Stimulated activated CD8-positive, alpha-beta memory T cell treated with anti-CD3 and anti-CD28 coated beads, Interleukin-4, amount 100 ng/mL, for 48 hours (primary cell): Measurements from ENCODE around the gene CEP170B.
"Not testable (repeated sequence)": the region's sequence is repeated elsewhere in the genome, so short reads cannot be mapped to it uniquely, and the experiment has no call there.

Source experiments
- DNase-seq: peaks from one replicate; pipeline ENCODE4 v3.0.0-alpha.2; 2020

CEP170B gene

DNA sequence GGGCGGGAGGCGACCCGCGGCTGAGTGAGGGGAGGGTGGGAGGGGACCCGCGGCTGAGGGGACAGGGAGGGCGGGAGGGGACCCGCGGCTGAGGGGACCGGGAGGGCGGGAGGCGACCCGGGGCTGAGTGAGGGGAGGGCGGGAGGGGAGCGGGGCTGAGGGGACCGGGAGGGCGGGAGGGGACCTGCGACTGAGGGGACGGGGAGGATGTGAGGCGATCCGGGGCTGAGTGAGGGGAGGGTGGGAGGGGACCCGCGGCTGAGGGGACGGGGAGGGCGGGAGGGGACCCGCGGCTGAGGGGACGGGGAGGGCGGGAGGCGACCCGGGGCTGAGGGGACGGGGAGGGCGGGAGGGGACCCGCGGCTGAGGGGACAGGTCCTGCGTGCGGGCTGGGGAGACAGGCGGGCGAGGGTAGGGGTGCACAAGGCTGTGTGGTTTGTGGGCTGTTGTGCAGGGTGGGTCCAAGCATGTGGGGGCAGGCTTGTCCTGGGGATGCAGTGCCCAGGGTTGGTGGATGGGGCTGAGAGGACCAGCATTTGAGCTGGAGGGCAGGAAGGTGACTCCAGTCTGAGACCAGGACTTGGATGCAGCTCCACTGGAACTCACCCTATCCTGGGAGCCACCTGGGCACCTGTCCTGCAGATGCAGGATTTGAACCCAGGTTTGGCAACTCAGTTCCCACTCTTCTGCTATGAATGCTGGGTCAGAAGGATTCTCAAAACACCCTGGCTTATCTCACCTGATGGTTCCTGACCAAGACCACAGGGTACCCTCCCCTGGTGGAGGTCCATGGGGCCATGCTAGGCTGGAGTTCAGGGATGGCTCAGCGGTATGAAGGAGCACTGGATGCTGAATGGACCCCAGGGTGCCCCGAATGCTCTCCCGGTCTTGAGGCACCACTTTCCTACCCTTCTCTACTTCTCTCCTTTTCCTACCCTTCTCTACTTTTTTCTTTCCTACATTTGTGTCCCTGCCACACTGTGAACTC lies 69.0 kb downstream of the CEP170B start:
- DNase-seq = no peak

DNA sequence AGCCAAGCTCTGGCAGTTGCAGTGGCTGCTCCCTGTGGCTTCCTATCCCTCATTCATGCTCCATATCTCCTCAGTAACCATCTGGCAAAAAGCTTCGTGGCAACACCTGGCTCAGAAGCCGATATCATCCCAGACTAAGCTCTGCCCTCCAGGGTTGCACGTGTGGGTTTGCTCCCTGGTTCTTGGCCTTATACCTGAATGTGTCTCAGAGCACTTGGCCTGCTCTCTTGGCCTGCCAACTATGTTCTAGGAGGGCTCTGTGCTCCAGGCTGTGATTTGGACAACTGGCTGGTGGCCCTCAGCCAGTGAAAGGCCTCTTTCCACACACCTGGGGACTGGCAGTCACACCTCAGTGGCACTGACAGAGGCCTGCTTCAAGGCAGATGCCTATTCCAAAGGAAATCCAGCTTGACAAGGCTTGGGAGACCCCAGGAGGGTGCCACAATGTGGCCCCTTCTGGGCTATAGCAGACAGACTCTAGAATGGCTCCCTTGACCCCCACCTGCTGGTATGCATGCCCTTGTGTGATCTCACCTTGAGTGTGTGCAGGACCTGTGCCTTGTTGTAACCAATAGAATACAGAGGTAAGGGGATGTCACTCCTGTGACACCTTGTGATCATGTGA lies 70.1 kb downstream of the CEP170B start:
- no peak for DNase-seq

DNA sequence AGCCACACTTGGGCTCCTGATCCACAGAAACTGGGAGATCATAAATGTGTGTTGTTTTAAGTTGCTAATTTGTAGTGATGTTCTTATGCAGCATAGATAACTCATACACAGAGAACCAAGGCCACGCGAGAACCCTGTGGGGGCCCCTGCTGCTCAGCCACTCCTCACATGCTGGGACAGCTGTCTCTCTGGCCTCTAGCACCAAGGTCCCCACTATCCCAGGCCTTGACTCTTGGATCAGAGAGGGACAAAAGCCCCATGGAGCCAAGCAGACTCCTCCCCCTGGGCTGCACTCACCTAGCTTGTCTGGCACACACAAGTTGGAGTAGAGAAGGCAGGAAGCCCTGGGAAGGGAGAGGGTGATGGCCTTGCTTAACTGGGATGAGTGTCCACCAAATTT lies 70.9 kb downstream of the CEP170B start:
- DNase-seq = no peak

DNA sequence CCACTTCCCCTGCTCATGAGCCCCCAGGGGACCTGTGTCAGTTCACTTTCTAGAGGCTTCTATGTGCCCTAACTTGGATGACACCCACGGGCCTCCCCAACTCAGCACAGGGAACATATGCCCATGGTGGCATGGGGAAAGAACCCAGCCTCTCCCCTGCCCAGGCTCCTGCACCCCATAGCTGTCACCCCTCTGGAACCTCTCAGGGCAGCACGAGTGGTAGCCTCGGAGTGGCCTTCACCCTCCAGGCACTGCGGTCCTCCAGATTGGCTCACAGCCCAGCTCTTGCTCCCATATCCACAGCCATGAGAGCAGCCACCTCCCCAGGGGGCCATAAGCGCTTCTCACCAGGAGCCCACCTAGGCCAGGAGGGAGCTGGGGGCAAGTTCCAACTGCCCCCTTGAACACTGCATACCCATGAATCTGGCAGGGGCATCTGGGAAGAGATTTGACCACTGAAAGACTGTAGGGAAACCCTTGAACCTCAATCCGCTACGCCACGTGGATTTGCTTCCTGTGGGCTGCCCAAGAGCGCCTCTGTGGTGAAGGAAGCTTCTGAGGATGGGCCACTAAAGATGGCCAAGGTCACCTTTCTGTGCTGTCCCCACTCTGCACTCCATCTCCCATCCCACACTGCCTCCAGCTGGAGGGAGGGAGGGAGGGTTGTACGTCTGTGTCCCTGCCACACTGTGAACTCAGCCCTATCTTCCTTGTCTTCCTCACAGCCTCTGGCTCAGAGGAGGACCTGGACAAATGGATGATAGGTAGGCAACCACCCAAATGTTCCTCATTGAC lies 71.5 kb downstream of the CEP170B start:
- DNase-seq = no peak

DNA sequence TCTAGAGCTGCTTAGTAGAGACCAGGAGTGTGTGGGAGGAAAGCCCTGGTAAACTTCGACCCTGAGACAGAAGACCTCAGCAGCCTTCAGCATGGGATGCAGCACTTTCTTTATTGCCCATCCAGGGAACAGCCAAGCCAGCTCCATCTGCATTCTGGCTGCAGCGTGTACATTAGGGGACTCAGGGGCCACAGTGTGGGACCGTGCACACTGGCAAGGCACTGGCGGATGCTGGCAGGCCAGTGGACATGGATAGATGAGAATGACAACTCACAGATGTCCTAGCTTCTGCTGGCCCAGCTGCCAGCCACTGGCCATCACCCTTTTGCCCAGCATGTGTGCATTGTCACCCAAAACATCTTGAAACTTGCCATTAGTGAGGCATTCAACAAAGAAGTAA lies 72.1 kb downstream of the CEP170B start:
- no peak for DNase-seq

DNA sequence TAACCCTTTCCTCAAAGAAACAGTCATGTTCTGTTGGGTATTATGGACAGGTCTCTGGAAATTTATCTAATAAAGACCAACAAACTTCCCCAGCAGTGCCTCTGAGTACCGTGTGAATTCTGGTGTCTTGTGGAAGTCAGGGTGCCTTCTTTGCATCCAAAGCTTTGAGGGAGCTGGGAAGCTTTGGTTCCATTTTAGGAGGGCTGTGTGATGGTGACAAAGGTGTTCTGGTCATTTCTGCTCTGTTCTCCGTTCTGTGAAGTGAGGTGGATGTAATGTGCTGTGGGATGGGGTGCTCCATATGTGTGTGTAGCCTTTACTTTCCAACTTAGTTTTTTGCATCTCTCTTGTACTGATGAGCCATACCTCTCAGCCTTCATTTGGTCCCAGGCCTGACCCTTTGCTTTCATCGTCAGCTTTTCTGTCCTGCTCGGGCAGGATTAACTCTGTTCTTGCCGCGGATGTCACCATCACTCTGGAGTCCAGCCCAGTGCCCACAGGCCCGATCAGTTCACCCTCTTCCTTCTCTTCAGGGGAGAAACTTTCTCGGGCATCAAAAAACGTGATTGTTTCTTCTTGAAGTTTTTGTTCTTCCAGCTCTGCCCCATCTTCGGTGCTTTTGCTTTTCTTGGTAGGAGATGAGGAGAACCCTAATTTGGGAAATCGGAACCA lies 72.8 kb downstream of the CEP170B start:
- DNase-seq = no peak

DNA sequence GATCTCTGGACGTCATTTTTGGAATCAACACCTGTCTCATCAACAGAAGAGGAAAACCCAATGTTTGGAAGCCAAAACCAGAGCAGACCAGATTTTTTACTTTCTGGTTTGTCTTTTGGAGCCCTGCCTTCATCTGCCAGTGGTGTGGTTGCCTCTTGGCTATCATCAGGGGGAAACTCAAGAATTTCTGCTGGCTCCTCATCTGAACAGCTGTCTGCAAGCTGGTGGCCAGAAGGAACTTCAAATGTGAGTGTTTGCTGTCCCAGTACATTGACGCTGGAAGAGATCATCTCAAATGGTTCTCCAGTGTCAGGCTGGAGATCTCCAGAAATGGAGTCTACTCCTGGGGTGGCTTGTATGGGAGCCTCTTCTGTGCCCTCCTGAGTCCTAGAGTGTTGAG lies 73.4 kb downstream of the CEP170B start:
- no peak for DNase-seq

DNA sequence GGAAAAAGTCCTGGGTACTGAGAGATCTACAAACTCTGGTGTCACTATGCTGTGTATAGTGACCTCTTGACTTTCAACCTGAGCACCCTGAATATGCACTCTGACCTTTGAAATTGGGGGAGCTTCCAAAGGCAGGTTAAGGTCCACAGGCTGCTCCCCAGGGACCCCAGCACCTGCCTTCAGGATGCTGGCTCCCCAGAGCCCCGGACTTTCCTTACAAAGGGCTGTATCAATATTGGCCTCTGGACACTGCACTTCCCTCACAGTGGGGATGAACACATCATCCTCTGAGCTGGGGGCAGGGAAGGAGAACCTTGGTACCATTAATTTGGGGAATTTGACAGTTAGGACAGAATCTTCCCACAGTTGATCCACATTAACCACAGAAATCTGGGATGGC lies 73.9 kb downstream of the CEP170B start:
- no peak for DNase-seq

DNA sequence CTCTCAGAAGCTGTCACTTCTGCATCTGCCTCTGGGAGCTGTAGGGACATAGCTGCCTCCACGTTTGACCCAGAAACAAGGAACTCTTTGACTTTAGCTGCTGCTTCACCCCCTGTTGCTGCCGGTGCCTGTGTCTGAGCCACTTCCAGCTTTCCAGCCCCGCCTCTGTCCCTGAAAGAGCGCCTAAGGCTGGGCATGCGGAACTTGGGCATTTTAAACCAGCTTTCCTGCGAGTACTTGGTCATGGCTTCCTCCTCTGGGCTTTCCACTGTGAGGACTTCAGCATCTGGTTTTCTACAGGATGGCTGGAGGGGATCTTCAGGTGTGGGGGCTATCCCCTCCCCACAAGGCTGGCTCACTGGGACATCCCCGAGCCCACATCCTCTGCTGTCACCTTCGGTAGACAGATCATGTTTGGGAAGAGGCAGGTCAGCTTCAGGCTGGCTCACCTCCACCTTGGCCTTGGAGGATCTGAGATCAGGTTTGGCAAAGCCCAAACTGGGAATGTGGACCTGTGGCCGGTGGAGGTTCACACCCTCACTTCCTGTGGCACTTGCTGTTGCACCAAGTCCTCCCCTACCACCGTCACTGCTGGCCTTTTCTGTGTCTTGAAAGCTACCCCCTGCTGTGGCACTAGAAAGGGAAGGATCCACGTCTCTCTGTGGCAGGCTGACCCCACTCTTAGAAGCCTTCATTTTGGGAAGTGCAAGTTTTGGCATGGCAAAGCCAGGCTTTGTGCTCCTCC lies 74.8 kb downstream of the CEP170B start:
- no peak for DNase-seq

DNA sequence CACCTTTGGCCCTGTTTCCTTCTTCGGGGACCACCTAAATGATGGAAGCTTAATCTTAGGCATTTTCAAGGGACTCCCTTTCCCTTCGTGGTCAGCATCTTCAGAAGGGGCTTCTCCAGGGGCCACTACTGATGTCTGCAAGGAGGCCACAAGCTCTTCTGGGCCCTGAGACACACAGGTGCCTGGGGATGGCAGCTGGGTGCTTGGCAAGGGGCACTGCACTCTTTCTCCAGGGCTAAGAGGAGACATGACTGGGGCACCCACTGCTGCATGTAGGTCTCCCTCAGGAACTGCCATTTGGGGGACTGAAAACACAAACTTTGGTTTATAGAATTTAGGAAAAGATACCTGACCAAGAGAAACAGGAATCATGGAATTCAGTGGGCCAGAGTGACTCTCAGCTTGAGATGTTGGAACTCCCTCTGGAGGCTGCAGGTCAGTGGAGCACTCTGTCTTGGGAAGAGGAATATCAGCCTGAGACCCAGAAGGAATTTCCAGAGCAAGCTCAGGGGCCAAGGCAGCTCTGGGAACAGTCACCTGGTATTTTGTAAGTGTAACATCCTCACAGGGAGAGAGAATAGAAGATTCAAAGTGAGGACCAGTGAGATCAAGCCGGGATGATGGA lies 75.6 kb downstream of the CEP170B start:
- no peak for DNase-seq

DNA sequence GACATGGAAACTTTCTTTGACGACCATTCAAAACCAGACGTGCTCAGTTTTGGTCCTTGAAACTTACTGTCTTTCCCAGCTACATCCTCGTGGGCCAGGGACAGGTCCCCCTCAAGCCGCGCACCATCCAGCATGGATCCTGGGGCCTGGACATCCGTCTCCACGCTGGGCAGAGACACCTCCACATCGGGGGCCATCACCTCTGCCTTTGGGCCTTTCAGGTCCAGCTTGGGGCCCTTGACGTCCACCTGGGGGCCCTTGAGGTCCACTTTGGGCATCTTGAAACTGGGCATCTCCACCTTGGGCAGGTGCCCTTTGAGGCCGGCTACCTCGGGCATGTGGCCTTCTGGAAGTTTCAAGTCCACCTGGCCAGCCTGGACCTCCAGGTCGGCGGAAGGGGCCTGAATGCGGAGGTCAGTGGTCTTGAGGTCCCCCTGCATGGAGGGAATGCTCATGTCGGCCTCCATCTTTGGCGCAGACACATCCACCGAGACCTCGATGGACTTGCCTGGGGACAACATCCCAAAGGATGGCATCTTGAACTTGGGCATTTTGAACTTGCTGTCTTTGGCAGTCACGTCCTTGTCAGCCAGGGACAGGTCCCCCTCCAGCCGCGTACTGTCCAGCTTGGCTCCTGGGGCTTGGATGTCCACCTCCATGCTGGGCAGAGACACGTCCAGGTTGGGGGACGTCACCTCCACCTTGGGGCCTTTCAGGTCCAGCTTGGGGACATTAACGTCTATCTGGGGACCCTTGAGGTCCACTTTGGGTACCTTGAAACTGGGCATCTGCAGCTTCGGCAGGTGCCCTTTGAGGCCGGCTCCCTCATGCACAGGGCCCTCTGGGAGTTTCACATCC lies 76.7 kb downstream of the CEP170B start:
- DNase-seq = no peak

DNA sequence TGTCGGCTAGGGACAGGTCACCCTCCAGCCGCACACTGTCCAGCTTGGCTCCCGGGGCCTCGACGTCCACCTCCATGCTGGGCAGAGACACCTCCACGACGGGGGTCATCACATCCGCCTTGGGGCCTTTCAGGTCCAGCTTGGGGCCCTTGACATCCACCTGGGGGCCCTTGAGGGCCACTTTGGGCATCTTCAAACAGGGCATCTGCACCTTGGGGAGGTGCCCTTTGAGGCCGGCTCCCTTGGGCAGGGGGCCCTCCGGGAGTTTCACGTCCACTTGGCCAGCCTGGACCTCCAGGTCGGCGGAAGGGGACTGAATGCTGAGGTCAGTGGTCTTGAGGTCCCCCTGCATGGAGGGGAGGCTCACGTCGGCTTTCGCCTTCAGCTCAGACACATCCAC lies 77.5 kb downstream of the CEP170B start:
- DNase-seq = no peak

DNA sequence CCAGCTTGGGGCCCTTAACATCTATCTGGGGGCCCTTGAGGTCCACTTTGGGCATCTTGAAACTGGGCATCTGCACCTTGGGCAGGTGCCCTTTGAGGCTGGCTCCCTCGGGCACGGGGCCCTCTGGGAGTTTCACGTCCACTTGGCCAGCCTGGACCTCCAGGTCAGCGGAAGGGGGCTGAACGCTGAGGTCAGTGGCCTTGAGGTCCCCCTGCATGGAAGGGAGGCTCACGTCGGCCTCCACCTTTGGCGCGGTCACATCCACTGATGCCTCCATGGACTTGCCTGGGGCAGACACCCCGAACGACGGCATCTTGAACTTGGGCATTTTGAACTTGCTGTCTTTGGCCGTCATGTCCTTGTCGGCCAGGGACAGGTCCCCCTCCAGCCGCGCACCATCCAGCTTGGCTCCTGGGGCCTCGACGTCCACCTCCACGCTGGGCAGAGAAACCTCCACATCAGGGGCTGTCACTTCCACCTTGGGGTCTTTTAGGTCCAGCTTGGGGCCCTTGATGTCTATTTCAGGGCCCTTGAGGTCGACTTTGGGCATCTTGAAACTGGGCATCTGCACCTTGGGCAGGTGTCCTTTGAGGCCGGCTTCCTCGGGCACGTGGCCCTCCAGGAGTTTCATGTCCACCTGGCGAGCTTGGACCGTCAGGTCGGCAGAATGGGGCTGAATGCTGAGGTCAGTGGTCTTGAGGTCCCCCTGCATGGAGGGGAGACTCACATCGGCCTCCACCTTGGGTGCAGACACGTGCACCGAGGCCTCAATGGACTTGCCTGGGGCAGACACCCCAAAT lies 78.3 kb downstream of the CEP170B start:
- not testable (repeated sequence) for DNase-seq

DNA sequence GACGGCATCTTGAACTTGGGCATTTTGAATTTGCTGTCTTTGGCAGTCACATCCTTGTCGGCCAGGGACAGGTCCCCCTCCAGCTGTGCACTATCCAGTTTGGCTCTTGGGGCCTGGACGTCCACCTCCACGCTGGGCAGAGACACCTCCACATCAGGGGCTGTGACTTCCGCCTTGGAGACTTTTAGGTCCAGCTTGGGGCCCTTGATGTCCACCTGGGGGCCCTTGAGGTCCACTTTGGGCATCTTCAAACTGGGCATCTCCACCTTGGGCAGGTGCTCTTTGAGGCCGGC lies 78.9 kb downstream of the CEP170B start:
- DNase-seq = not testable (repeated sequence)

DNA sequence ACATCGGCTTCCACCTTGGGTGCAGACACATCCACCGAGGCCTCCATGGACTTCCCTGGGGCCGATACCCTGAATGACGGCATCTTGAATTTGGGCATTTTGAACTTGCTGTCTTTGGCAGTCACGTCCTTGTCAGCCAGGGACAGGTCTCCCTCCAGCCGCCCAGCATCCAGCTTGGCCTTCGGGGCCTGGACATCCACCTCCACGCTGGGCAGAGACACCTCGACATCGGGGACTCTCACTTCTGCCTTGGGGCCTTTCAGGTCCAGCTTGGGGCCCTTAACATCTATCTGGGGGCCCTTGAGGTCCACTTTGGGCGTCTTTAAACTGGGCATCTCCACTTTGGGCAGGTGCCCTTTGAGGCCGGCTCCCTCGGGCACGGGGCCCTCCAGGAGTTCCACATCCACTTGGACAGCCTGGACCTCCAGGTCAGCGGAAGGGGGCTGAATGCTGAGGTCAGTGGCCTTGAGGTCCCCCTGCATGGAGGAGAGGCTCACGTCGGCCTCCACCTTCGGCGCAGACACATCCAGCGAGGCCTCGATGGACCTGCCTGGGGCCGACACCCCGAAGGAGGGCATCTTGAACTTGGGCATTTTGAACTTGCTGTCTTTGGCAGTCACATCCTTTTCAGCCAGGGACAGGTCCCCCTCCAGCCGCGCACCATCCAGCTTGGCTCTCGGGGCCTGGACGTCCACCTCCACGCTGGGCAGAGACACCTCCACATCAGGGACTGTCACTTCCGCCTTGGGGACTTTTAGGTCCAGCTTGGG lies 79.6 kb downstream of the CEP170B start:
- DNase-seq = not testable (repeated sequence)

DNA sequence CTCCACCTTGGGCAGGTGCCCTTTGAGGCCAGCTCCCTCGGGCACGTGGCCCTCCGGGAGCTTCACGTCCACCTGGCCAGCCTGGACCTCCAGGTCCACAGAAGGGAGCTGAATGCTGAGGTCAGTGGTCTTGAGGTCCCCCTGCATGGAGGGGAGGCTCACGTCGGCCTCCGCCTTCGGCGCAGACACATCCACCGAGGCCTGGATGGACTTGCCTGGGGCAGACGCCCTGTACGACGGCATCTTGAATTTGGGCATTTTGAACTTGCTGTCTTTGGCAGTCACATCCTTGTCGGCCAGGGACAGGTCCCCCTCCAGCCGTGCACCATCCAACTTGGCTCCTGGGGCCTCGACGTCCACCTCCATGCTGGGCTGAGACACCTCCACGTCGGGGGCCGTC lies 80.2 kb downstream of the CEP170B start:
- DNase-seq = not testable (repeated sequence)
